ENCODE results near the gene PTP4A2. TPM values are rescaled to one million over a fixed set of nuclear protein-coding genes. Genes with fewer than 3 reads are reported as not detected.

PTP4A2 gene
- total RNA-seq, 1 donor from 2014 or later: 100 TPM

- no peak for ATAC-seq
Observed at GRCh38 chr1:31857863-31858262, 80.3 kb downstream of the PTP4A2 start.

Other genes with a start within 250 kb of the PTP4A2 start
- 11.8 TPM for gene COL16A1, start 234.4 kb downstream of the PTP4A2 start, total RNA-seq
- gene ADGRB2, start 174.0 kb downstream of the PTP4A2 start, total RNA-seq: 0.24 TPM
- 0.68 TPM for gene SPOCD1, start 122.3 kb downstream of the PTP4A2 start, total RNA-seq
- gene KHDRBS1, start 75.5 kb upstream of the PTP4A2 start, total RNA-seq: 80.6 TPM
- gene TMEM39B, start 134.6 kb upstream of the PTP4A2 start, total RNA-seq: 10.5 TPM
- gene KPNA6, start 169.7 kb upstream of the PTP4A2 start, total RNA-seq: 54.1 TPM
- 37.0 TPM for gene TXLNA, start 241.3 kb upstream of the PTP4A2 start, total RNA-seq